Adipocyte (in vitro differentiated cells): ENCODE measurements around the gene MPHOSPH9.

Source experiments
- DNase-seq: peaks from one replicate; pipeline ENCODE4 v3.0.0-alpha.2; 2015; ENCODE audit warnings: low read depth
- H3K27me3 ChIP-seq: replicated peaks from 2 replicates; pipeline ENCODE4 v1.7.0; 2013; ENCODE audit warnings: mild to moderate bottlenecking, low read length, moderate library complexity; ENCODE audit not compliant: control insufficient read depth, insufficient read depth
- H3K36me3 ChIP-seq: 2 replicates; pipeline ENCODE4 v1.7.0; 2013; ENCODE audit warnings: low read length, mild to moderate bottlenecking, moderate library complexity; ENCODE audit not compliant: control insufficient read depth, insufficient read depth, severe bottlenecking
- H3K4me1 ChIP-seq: 2 replicates; pipeline ENCODE4 v1.7.0; 2013; ENCODE audit warnings: mild to moderate bottlenecking, low read length, moderate library complexity; ENCODE audit not compliant: control insufficient read depth, insufficient read depth
- H3K4me3 ChIP-seq: 2 replicates; pipeline ENCODE4 v1.7.0; 2013; ENCODE audit warnings: mild to moderate bottlenecking, low read length, moderate library complexity
- H3K9ac ChIP-seq: 2 replicates; pipeline ENCODE4 v1.7.0; 2013; ENCODE audit warnings: mild to moderate bottlenecking, low read length, moderate library complexity
- H3K9me3 ChIP-seq: 2 replicates; pipeline ENCODE4 v1.7.0; 2013; ENCODE audit warnings: mild to moderate bottlenecking, low read length, moderate library complexity; ENCODE audit not compliant: control insufficient read depth

Gene MPHOSPH9, protein sequence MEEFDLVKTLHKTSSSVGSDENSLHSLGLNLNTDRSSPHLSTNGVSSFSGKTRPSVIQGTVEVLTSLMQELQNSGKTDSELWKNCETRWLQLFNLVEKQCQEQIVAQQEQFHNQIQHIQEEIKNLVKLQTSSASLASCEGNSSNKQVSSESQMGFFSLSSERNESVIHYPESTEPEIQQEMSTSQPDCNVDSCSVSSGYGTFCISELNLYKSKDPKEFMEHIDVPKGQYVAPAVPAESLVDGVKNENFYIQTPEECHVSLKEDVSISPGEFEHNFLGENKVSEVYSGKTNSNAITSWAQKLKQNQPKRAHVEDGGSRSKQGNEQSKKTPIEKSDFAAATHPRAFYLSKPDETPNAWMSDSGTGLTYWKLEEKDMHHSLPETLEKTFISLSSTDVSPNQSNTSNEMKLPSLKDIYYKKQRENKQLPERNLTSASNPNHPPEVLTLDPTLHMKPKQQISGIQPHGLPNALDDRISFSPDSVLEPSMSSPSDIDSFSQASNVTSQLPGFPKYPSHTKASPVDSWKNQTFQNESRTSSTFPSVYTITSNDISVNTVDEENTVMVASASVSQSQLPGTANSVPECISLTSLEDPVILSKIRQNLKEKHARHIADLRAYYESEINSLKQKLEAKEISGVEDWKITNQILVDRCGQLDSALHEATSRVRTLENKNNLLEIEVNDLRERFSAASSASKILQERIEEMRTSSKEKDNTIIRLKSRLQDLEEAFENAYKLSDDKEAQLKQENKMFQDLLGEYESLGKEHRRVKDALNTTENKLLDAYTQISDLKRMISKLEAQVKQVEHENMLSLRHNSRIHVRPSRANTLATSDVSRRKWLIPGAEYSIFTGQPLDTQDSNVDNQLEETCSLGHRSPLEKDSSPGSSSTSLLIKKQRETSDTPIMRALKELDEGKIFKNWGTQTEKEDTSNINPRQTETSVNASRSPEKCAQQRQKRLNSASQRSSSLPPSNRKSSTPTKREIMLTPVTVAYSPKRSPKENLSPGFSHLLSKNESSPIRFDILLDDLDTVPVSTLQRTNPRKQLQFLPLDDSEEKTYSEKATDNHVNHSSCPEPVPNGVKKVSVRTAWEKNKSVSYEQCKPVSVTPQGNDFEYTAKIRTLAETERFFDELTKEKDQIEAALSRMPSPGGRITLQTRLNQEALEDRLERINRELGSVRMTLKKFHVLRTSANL

GRCh38 chr12:123232807-123233504 is at the start of gene MPHOSPH9, which contains the start of gene MTRFR:
MPHOSPH9 (minus strand) TSS chr12:123233141; CDS start chr12:123230364, 2,777 bp downstream.
MTRFR (plus strand) TSS chr12:123233436; CDS start chr12:123253675, 20,239 bp downstream.
- peak within 1 kb of the TSS; percentile 97 for H3K9ac ChIP-seq
- H3K4me3 ChIP-seq, result peak within 1 kb of the TSS; percentile 98
- peak; percentile 100 for DNase-seq
- no peaks in the 10 kb centered on the region for H3K36me3 ChIP-seq
- peaks cover 20% of the 10 kb centered on the region for H3K4me1 ChIP-seq
- H3K27me3 ChIP-seq, result no peaks in the 10 kb centered on the region
- no peaks in the 10 kb centered on the region for H3K9me3 ChIP-seq

DNA sequence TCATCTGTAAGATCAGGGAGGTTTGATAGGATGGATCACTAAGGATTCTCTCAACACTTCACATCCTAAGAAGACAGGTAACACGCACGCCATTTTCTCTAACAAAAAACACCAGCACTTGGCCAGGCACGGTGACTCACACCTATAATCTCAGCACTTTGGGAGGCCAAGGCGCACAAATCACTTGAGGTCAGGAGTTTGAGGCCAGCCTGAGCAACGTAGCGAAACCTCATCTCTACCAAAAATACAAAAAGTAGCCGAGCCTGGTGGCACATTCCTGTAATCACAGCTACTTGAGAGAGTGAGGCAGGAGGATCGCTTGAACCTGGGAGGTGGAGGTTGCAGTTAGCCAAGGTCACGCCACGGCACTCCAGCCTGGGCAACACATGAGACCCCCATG is 49.2 kb upstream of the MPHOSPH9 start:
- no peaks in the 10 kb centered on the region for H3K36me3 ChIP-seq
- no peak overlapping the region for H3K9ac ChIP-seq
- H3K4me3 ChIP-seq, result no peak overlapping the region
- DNase-seq, result no peak
- no peaks in the 10 kb centered on the region for H3K4me1 ChIP-seq
- no peaks in the 10 kb centered on the region for H3K9me3 ChIP-seq
- no peaks in the 10 kb centered on the region for H3K27me3 ChIP-seq

DNA sequence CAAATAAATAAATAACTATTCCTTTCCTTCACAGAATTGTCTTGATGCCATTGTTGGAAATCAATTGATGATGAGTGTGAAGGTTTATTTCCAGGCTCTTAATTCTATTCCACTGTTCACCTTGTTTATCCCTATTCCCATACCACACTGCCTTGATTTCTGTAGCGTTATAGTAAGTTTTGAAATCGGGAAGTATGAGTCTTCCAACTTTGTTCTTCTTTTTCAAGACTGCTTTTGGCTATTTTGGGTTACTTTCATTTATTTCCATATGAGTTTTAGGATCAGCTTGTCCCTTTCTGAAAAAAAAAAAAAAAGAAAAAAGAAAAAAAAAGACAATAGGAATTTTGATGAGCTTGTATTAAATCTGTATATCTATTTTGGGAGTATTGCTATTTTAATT is 48.0 kb upstream of the MPHOSPH9 start:
- Histone ChIP-seq H3K4me1 (no peaks in the 10 kb centered on the region), H3K9ac (no peak overlapping the region), H3K36me3 (no peaks in the 10 kb centered on the region), H3K27me3 (no peaks in the 10 kb centered on the region), H3K9me3 (no peaks in the 10 kb centered on the region), H3K4me3 (no peak overlapping the region)
- DNase-seq, result no peak

- Histone ChIP-seq H3K4me1 (no peaks in the 10 kb centered on the region), H3K36me3 (no peaks in the 10 kb centered on the region), H3K27me3 (no peaks in the 10 kb centered on the region), H3K9me3 (no peaks in the 10 kb centered on the region), H3K4me3 (no peak overlapping the region), H3K9ac (no peak overlapping the region)
- DNase-seq, result no peak
These were observed 45.2 kb upstream of the MPHOSPH9 start for GRCh38 chr12:123278101-123278627.

- Histone ChIP-seq H3K27me3 (no peaks in the 10 kb centered on the region), H3K4me1 (peaks cover 15% of the 10 kb centered on the region), H3K9me3 (no peaks in the 10 kb centered on the region), H3K36me3 (no peaks in the 10 kb centered on the region), H3K4me3 (no peak overlapping the region), H3K9ac (no peak overlapping the region)
- DNase-seq, result no peak
These were observed 40.2 kb upstream of the MPHOSPH9 start for GRCh38 chr12:123273166-123273565.

- H3K27me3 ChIP-seq, result no peaks in the 10 kb centered on the region
- H3K9ac ChIP-seq, result peak overlapping the region; percentile 89
- peaks cover 8% of the 10 kb centered on the region for H3K36me3 ChIP-seq
- peak overlapping the region; percentile 83 for H3K4me3 ChIP-seq
- peak; percentile 93 for DNase-seq
- no peaks in the 10 kb centered on the region for H3K9me3 ChIP-seq
- H3K4me1 ChIP-seq, result peaks cover 15% of the 10 kb centered on the region
These were observed 38.2 kb upstream of the MPHOSPH9 start for GRCh38 chr12:123271001-123271668.

- no peaks in the 10 kb centered on the region for H3K9me3 ChIP-seq
- H3K27me3 ChIP-seq, result no peaks in the 10 kb centered on the region
- peak overlapping the region; percentile 89 for H3K9ac ChIP-seq
- peaks cover 11% of the 10 kb centered on the region for H3K36me3 ChIP-seq
- peaks cover 15% of the 10 kb centered on the region for H3K4me1 ChIP-seq
- peak overlapping the region; percentile 83 for H3K4me3 ChIP-seq
- DNase-seq, result peak; percentile 53
These were observed 37.5 kb upstream of the MPHOSPH9 start for GRCh38 chr12:123270214-123271000.

- no peaks in the 10 kb centered on the region for H3K9me3 ChIP-seq
- no peaks in the 10 kb centered on the region for H3K27me3 ChIP-seq
- H3K4me3 ChIP-seq, result peak overlapping the region; percentile 83
- peak overlapping the region; percentile 89 for H3K9ac ChIP-seq
- peaks cover 11% of the 10 kb centered on the region for H3K36me3 ChIP-seq
- DNase-seq, result no peak
- H3K4me1 ChIP-seq, result peaks cover 15% of the 10 kb centered on the region
These were observed 36.9 kb upstream of the MPHOSPH9 start for GRCh38 chr12:123269896-123270213.

DNA sequence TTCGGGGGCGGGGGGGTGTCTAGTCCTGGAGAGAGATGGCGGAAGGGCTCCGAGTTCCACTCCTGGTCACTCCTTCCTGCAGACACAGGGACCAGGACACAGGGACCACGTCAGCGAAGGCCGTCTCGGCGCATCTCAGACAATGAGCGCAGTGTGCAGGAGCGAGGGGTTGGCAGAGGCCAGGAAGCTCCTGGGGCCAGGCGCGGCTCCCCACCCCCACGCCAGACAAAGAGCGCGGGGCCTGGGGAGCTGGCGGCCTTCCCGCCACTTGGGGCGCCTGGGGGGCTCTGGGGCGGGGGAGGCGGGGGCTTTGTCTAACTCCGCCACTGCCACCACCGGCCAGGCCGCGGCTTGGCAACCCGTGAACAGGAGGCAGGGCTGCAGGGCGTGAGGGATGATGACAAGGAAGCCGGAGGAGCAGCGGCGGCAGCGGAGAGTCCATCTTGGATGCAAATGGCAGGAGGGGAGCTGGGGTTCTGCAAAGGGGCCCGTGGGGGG is 36.5 kb upstream of the MPHOSPH9 start:
- Histone ChIP-seq H3K27me3 (no peaks in the 10 kb centered on the region), H3K9ac (peak overlapping the region; percentile 89), H3K4me3 (peak overlapping the region; percentile 83), H3K4me1 (peaks cover 15% of the 10 kb centered on the region), H3K36me3 (peaks cover 11% of the 10 kb centered on the region), H3K9me3 (no peaks in the 10 kb centered on the region)
- DNase-seq, result peak; percentile 84
